Head of caudate nucleus (tissue), 42 donors: ENCODE results near the gene ADGRF3.
"Not testable (repeated sequence)": the region's sequence is repeated elsewhere in the genome, so short reads cannot be mapped to it uniquely, and the experiment has no call there.

Experiments
- DNase-seq, 42 donors: peaks; one replicate each; pipeline versions ENCODE4 v3.0.0 to v3.0.0-alpha.2; 2020 to 2021; ENCODE audit warnings: mixed read lengths in 7 of 42
- intact Hi-C: fragments of 100-400 bp; cut with DNase I; formaldehyde crosslinking; loops from one replicate; pipeline ENCODE4 v1.15.0; 2022

The ADGRF3 gene

GRCh38 chr2:26326514-26326913 is 20.1 kb downstream of the ADGRF3 start:
- intact Hi-C loops, result no loop called here

GRCh38 chr2:26325851-26326250 is 20.7 kb downstream of the ADGRF3 start:
- no peak for DNase-seq
- intact Hi-C loops, result no loop called here

More at GRCh38 chr2:26326514-26326913, 20.1 kb downstream of the ADGRF3 start:
- DNase-seq, result no peak

- DNase-seq, result no peak
- intact Hi-C loops, result no loop called here
Observed at GRCh38 chr2:26324903-26325302, 21.7 kb downstream of the ADGRF3 start.

- DNase-seq, intact Hi-C loops: not testable (repeated sequence)
Observed at GRCh38 chr2:26324479-26324878, 22.1 kb downstream of the ADGRF3 start.

- intact Hi-C loops, result no loop called here
- no peak for DNase-seq
Observed at GRCh38 chr2:26318950-26319349, 27.6 kb downstream of the ADGRF3 start.

GRCh38 chr2:26317377-26318105 is 29.0 kb downstream of the ADGRF3 start:
- DNase-seq, result no peak
- intact Hi-C loops, result no loop called here

- intact Hi-C loops, result no loop called here
- DNase-seq, result no peak
Observed at GRCh38 chr2:26316845-26317244, 29.7 kb downstream of the ADGRF3 start.

- peak in 1 of 42 donors; percentile 30 for DNase-seq
Observed at GRCh38 chr2:26316041-26316440, 30.5 kb downstream of the ADGRF3 start.

GRCh38 chr2:26314243-26314642 is 32.3 kb downstream of the ADGRF3 start:
- intact Hi-C loops, result no loop called here
- no peak for DNase-seq

More at GRCh38 chr2:26316041-26316440, 30.5 kb downstream of the ADGRF3 start:
- intact Hi-C loops, result no loop called here

GRCh38 chr2:26313446-26313845 is 33.1 kb downstream of the ADGRF3 start:
- intact Hi-C loops, result no loop called here
- no peak for DNase-seq

GRCh38 chr2:26312471-26312870 is 34.1 kb downstream of the ADGRF3 start:
- no peak for DNase-seq
- intact Hi-C loops, result no loop called here

- intact Hi-C loops, result no loop called here
- no peak for DNase-seq
Observed at GRCh38 chr2:26309921-26310320, 36.7 kb downstream of the ADGRF3 start.

- DNase-seq, result no peak
- intact Hi-C loops, result no loop called here
Observed at GRCh38 chr2:26305540-26305939, 41.0 kb downstream of the ADGRF3 start.

GRCh38 chr2:26305094-26305493 is 41.5 kb downstream of the ADGRF3 start:
- DNase-seq, intact Hi-C loops: not testable (repeated sequence)

- DNase-seq, result no peak
- intact Hi-C loops, result no loop called here
Observed at GRCh38 chr2:26302846-26303245, 43.7 kb downstream of the ADGRF3 start.

- no peak for DNase-seq
- intact Hi-C loops, result no loop called here
Observed at GRCh38 chr2:26300234-26300925, 46.2 kb downstream of the ADGRF3 start.

GRCh38 chr2:26299471-26300101 is 47.0 kb downstream of the ADGRF3 start:
- intact Hi-C loops, result no loop called here
- DNase-seq, result no peak

- intact Hi-C loops, result no loop called here
- DNase-seq, result peak in 12 of 42 donors; percentile 7 to 52 (median 18)
Observed at GRCh38 chr2:26298638-26299393, 47.8 kb downstream of the ADGRF3 start.

GRCh38 chr2:26298286-26298637 is 48.3 kb downstream of the ADGRF3 start:
- intact Hi-C loops, result no loop called here
- DNase-seq, result no peak

GRCh38 chr2:26297061-26297460 is 49.5 kb downstream of the ADGRF3 start:
- intact Hi-C loops, result no loop called here
- no peak for DNase-seq
